GM12878 (cell line): Measurements from ENCODE around the gene PPP1R37. TPM values are rescaled to one million over a fixed set of nuclear protein-coding genes. Genes with fewer than 3 reads are reported as not detected.

Source experiments
- ATAC-seq: fragments of 200-7000 bp; cut with Tn5 transposase; 3 replicates; pipeline ENCODE4 v1.9.1; 2020; ENCODE audit warnings: mild to moderate bottlenecking, moderate library complexity
- BruUV-seq: library from RNA; stranded (reverse); fragments of 400-500 nt; replicated peaks from 2 replicates; lab custom pipeline; 2021; lab: Mats Ljungman, UMichigan
- CTCF ChIA-PET: fragments of 300-600 bp; sonication (Branson Sonifier 250); formaldehyde crosslinking; extraction: SDS; loops from one replicate; lab custom pipeline; 2021; ENCODE audit warnings: inconsistent platforms; lab: Yijun Ruan, JAX
- POLR2A ChIA-PET: fragments of 350-600 bp; formaldehyde crosslinking; extraction: SDS; loops from one replicate; lab custom pipeline; 2021; ENCODE audit warnings: inconsistent platforms; lab: Charles Lee
- RAD21 ChIA-PET: fragments of 300-600 bp; sonication (Branson Sonifier 250); formaldehyde crosslinking; loops from one replicate; lab custom pipeline; 2023; ENCODE audit warnings: antibody characterized with exemption; ENCODE audit not compliant: unreplicated experiment; lab: Charles Lee
- SMC1A ChIA-PET: fragments of 300-600 bp; sonication (Branson Sonifier 250); formaldehyde crosslinking; loops from one replicate; lab custom pipeline; 2023; ENCODE audit not compliant: unreplicated experiment, uncharacterized antibody; lab: Charles Lee
- DNase-seq: peaks from one replicate; pipeline ENCODE4 v3.0.0-alpha.2; 2011; ENCODE audit warnings: low read depth, low spot score
- FAIRE-seq: peaks from 3 replicates; lab custom pipeline; 2011; peaks lifted over from hg19 to GRCh38; lab: Jason Lieb, UNC
- H2AFZ ChIP-seq: 2 replicates; pipeline ENCODE4 v1.6.0; 2011; ENCODE audit warnings: low read depth, low read length, control low read depth; ENCODE audit not compliant: control insufficient read depth
- H3K27ac ChIP-seq: 2 replicates; pipeline ENCODE4 v1.5.1; 2011; ENCODE audit warnings: control low read depth; ENCODE audit not compliant: control insufficient read depth, insufficient read depth
- H3K27me3 ChIP-seq, 2 experiments: replicated peaks in 1 of 2; 2 replicates each; pipeline versions ENCODE4 v1.6.0 to v1.6.1; 2011; ENCODE audit warnings: low read length in 1 of 2; ENCODE audit not compliant: control insufficient read depth in 2 of 2, insufficient read depth in 2 of 2
- H3K36me3 ChIP-seq, 2 experiments: 2 replicates each; pipeline ENCODE4 v1.5.1; 2011; ENCODE audit warnings: low read length in 1 of 2; ENCODE audit not compliant: control insufficient read depth in 2 of 2, insufficient read depth in 2 of 2
- H3K4me1 ChIP-seq: 2 replicates; pipeline ENCODE4 v1.6.1; 2011; ENCODE audit warnings: mild to moderate bottlenecking, low read length, moderate library complexity, mixed read lengths; ENCODE audit not compliant: control insufficient read depth, insufficient read depth
- H3K4me2 ChIP-seq: 2 replicates; pipeline ENCODE4 v1.6.0; 2011; ENCODE audit warnings: control low read depth; ENCODE audit not compliant: control insufficient read depth, insufficient read depth
- H3K4me3 ChIP-seq: fragments of 200-600 bp; sonication (generic); 2 replicates; pipeline ENCODE4 v1.5.1; 2016
- H3K79me2 ChIP-seq: 2 replicates; pipeline ENCODE4 v1.6.0; 2011; ENCODE audit warnings: low read length; ENCODE audit not compliant: control insufficient read depth, insufficient read depth
- H3K9ac ChIP-seq: 2 replicates; pipeline ENCODE4 v1.8.0; 2011; ENCODE audit warnings: low read length, control low read depth, mixed read lengths; ENCODE audit not compliant: control insufficient read depth, insufficient read depth
- H3K9me3 ChIP-seq: replicated peaks from 3 replicates; pipeline ENCODE4 v1.5.1; 2011; ENCODE audit warnings: mild to moderate bottlenecking, low read length; ENCODE audit not compliant: control insufficient read depth, insufficient read depth
- H4K20me1 ChIP-seq: 2 replicates; pipeline ENCODE4 v1.6.0; 2011; ENCODE audit not compliant: control insufficient read depth, insufficient read depth
- ATF7 ChIP-seq: fragments of 450-650 bp; IDR thresholded peaks from 2 replicates; pipeline ENCODE4 v1.6.1; 2016; ENCODE audit warnings: low read depth, mild to moderate bottlenecking
- CHD2 ChIP-seq: IDR thresholded peaks from 2 replicates; pipeline ENCODE4 v1.6.1; 2011; ENCODE audit warnings: low read depth, low read length, improper control_type of control experiment, borderline replicate concordance
- GATAD2B ChIP-seq: fragments of 450-650 bp; conservative IDR thresholded peaks from 2 replicates; pipeline ENCODE4 v1.6.1; 2017; ENCODE audit warnings: low read depth, mild to moderate bottlenecking, moderate library complexity
- HDAC6 ChIP-seq: fragments of 200-600 bp; sonication (generic); IDR thresholded peaks from one replicate; pipeline ENCODE4 v1.8.0; 2017; ENCODE audit warnings: antibody characterized with exemption; ENCODE audit not compliant: unreplicated experiment
- MYC ChIP-seq: IDR thresholded peaks from 2 replicates; pipeline ENCODE4 v1.6.1; 2011; ENCODE audit warnings: mild to moderate bottlenecking, low read length, moderate library complexity, inconsistent platforms; ENCODE audit not compliant: insufficient read depth, insufficient replicate concordance, insufficient read length, severe bottlenecking
- NFYA ChIP-seq: IDR thresholded peaks from 2 replicates; pipeline ENCODE4 v1.6.1; 2011; ENCODE audit warnings: low read depth, mild to moderate bottlenecking, low read length, improper control_type of control experiment, borderline replicate concordance
- PAX5 ChIP-seq: IDR thresholded peaks from 2 replicates; pipeline ENCODE4 v1.6.1; 2011; ENCODE audit warnings: low read depth, low read length, borderline replicate concordance
- RFX5 ChIP-seq: IDR thresholded peaks from 2 replicates; pipeline ENCODE4 v1.6.1; 2011; ENCODE audit warnings: low read depth, low read length, improper control_type of control experiment
- SPI1 ChIP-seq: IDR thresholded peaks from 2 replicates; pipeline ENCODE4 v1.6.1; 2011; ENCODE audit warnings: low read depth, mild to moderate bottlenecking, low read length, moderate library complexity, borderline replicate concordance; ENCODE audit not compliant: insufficient read depth
- SREBF1 ChIP-seq: IDR thresholded peaks from 2 replicates; pipeline ENCODE4 v1.6.1; 2012; ENCODE audit warnings: mild to moderate bottlenecking, low read length
- TCF12 ChIP-seq: IDR thresholded peaks from 2 replicates; pipeline ENCODE4 v1.6.1; 2011; ENCODE audit warnings: low read depth, mild to moderate bottlenecking, low read length
- ZNF207 ChIP-seq: fragments of 450-650 bp; IDR thresholded peaks from 2 replicates; pipeline ENCODE4 v1.6.1; 2014; ENCODE audit warnings: antibody characterized with exemption, mild to moderate bottlenecking, borderline replicate concordance
- ZNF622 ChIP-seq: fragments of 450-650 bp; IDR thresholded peaks from 2 replicates; pipeline ENCODE4 v1.6.1; 2017; ENCODE audit warnings: mild to moderate bottlenecking, inconsistent platforms
- WGBS: methylation state at CpG from one replicate; pipeline ENCODE4 v1.1.6; 2016; ENCODE audit warnings: low lambda C conversion rate; ENCODE audit not compliant: insufficient replicate concordance, insufficient coverage; ENCODE audit errors: missing lambda C conversion rate; 5-methylcytosine and 5-hydroxymethylcytosine counted together
- in situ Hi-C: fragments of 300-500 bp; cut with MboI; formaldehyde crosslinking; loops from 9 replicates; pipeline ENCODE4 v1.14.3; 2018; ENCODE audit warnings: mixed read lengths
- intact Hi-C: fragments of 100-400 bp; cut with micrococcal nuclease; formaldehyde crosslinking; loops from one replicate; pipeline ENCODE4 v1.14.2; 2022; ENCODE audit not compliant: unreplicated experiment
- polyA plus RNA-seq, 11 experiments: library from polyadenylated mRNA; depleted of rRNA in 4 of 11; unstranded in 6 of 11; stranded (reverse) in 5 of 11; fragments of >200 nt; fragmentation: Nextera tagmentation in 4 of 11; fragmentation: Illumina TruSeq in 1 of 11; extraction: Ambion mirVana in 4 of 11; extraction: Trizol in 1 of 11; gene quantifications; 1 replicate in 1 of 11; 2 replicates in 10 of 11; pipeline versions ENCODE4 v1.2.1 to v1.2.3, GENCODE V29; 2011 to 2016; ENCODE audit warnings: inconsistent platforms in 2 of 11, missing spikeins in 2 of 11, low read depth in 1 of 11
- total RNA-seq, 4 experiments: library from RNA; depleted of rRNA in 3 of 4; stranded (reverse); fragments of >200 nt in 3 of 4; fragmentation: Illumina TruSeq in 1 of 4; extraction: Trizol in 1 of 4; gene quantifications; 2 replicates each; pipeline versions ENCODE4 v1.2.1 to v1.2.3, GENCODE V29; 2013 to 2021
- TF ChIP-seq, protein P1 (sequence below): IDR thresholded peaks from 2 replicates; pipeline ENCODE4 v1.6.1; 2012; ENCODE audit warnings: low read depth, low read length, improper control_type of control experiment
- TF ChIP-seq, protein P2 (sequence below): IDR thresholded peaks from 2 replicates; pipeline ENCODE4 v1.6.1; 2011; ENCODE audit warnings: borderline replicate concordance, low read depth, mild to moderate bottlenecking, moderate library complexity, mixed read lengths, low read length; ENCODE audit not compliant: insufficient read depth; ENCODE audit errors: extremely low read length

Gene PPP1R37
- total and polyA plus RNA-seq, 10 of the 15 experiments (the other 5 are each of a cell fraction or from before 2014, with no cell fraction given), result 0.09 to 21.3 (median 5.1) TPM; not detected in 1

DNA sequence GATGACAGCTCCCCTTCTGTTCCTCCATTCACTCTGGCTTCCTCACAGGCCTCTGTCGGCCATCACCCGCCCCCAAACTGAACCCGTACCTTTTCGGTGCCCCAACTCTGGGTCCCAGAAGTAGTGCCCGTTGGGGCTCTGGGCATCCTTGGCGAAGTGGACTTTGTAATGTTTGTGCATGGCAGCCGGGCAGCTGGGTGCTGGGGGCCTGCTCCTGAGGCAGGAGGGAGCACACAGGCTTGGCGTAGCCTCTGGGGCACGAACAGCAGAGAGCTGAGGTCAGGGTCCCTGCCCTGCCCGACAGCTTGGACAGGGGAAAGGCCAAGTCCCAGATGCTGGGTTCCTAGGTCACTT lies 67.0 kb downstream of the PPP1R37 start:
- DNase-seq (no peak), ATAC-seq (no peak), FAIRE-seq (no peak)
- Histone ChIP-seq H4K20me1 (no peaks in the 10 kb centered on the region), H3K9me3 (no peaks in the 10 kb centered on the region), H3K4me1 (peaks cover 13% of the 10 kb centered on the region), H3K27ac (no peak overlapping the region), H3K4me3 (no peak overlapping the region), H3K4me2 (no peak overlapping the region), H3K9ac (no peak overlapping the region), H3K27me3 (no peaks in the 10 kb centered on the region; a peak in 2 of 4 replicates), H3K36me3 (no peaks in the 10 kb centered on the region), H2AFZ (no peak overlapping the region), H3K79me2 (no peaks in the 10 kb centered on the region)
- in situ Hi-C loops, result no loop called here
- intact Hi-C loops, result no loop called here
- ChIA-PET SMC1A (no interaction called here), CTCF (no interaction called here), POLR2A (no interaction called here), RAD21 (no interaction called here)
- no TSS peak for BruUV-seq
- 28% methylated on average over 10 of the region's 10 CpGs for WGBS
- TF ChIP-seq GATAD2B (no peak), CHD2 (no peak), RFX5 (no peak), PAX5 (no peak)

DNA sequence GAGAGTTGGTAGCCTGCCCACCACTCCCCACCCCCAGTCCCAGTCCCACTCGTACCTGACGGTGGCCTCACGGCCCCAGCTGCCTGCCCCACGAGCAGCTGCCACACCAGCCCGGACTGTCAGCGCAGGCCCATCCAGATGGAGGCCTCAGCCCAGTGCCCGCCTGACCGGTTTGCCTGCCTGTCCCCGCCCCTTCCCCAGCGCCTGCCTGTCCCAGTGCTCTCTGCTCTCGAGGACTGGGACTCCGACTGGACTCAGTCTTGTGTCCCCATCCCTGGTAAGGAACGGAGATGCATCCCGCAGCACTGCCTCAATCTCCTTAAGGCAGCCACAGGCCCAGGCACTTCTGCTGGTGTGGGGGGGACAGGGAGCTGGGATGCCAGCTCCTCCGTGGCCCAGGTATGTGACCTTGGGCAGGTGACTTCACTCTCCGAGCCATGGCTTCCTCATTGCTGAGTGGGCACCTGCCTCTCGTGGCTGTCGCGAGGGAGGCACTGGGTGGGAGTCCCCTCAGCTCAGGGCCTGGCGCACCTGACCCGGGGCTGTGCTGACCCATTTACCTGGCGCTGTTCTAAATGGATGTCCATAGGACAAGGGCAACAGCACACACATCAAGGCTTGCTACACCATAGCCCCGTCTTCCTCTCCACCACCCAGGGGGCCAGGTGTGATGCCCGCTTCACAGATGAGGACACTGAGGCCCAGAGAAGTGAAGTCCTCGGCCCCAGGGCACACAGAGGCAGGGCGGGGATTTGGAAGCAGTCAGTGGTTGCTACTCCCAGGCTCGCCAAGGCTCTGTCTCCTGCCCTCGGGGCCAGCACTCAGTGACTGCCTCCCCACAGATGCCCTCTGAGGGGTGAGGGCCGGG lies 68.1 kb downstream of the PPP1R37 start, which contains the start of gene NKPD1:
Gene NKPD1, minus strand, starts transcription at position 113 of the 868 bp plus-strand sequence. CDS start 832 bp downstream, outside the sequence.
- POLR2A ChIA-PET, result no interaction called here
- TF ChIP-seq SREBF1 (no peak), MYC (no peak), ZNF622 (no peak), ZNF207 (no peak), SPI1 (no peak), ATF7 (no peak), HDAC6 (no peak), TCF12 (no peak), NFYA (no peak)
- TF ChIP-seq, protein P1, sequence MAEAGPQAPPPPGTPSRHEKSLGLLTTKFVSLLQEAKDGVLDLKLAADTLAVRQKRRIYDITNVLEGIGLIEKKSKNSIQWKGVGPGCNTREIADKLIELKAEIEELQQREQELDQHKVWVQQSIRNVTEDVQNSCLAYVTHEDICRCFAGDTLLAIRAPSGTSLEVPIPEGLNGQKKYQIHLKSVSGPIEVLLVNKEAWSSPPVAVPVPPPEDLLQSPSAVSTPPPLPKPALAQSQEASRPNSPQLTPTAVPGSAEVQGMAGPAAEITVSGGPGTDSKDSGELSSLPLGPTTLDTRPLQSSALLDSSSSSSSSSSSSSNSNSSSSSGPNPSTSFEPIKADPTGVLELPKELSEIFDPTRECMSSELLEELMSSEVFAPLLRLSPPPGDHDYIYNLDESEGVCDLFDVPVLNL, result no peak
- TF ChIP-seq, protein P2, sequence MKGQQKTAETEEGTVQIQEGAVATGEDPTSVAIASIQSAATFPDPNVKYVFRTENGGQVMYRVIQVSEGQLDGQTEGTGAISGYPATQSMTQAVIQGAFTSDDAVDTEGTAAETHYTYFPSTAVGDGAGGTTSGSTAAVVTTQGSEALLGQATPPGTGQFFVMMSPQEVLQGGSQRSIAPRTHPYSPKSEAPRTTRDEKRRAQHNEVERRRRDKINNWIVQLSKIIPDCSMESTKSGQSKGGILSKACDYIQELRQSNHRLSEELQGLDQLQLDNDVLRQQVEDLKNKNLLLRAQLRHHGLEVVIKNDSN, result no peak
- Histone ChIP-seq H3K27ac (no peak within 1 kb of the TSS), H3K4me3 (no peak within 1 kb of the TSS), H3K79me2 (no peaks in the 10 kb centered on the region), H3K4me2 (no peak within 1 kb of the TSS), H3K4me1 (peaks cover 18% of the 10 kb centered on the region), H3K9ac (no peak within 1 kb of the TSS), H3K27me3 (no peaks in the 10 kb centered on the region; a peak in 1 of 4 replicates), H4K20me1 (no peaks in the 10 kb centered on the region), H2AFZ (no peak within 1 kb of the TSS), H3K36me3 (no peaks in the 10 kb centered on the region), H3K9me3 (no peaks in the 10 kb centered on the region)
- RAD21 ChIA-PET, result no interaction called here
- no TSS peak for BruUV-seq
- CTCF ChIA-PET, result no interaction called here
- intact Hi-C loops, result no loop called here
- SMC1A ChIA-PET, result interaction anchor here (0.6 kb wide), 1 partner anchor 102 kb away, joined by 3 read pairs; no protein-coding TSS in a partner anchor
- no peak for FAIRE-seq
- ATAC-seq, result no peak
- in situ Hi-C loops, result no loop called here
- DNase-seq, result no peak
- WGBS, result 51% methylated on average over 28 of the region's 29 CpGs
